Sigmoid colon (tissue), 4 donors: ENCODE data around the gene RB1.

Experiments
- CTCF ChIP-seq, 4 experiments: fragments of 450-650 bp in 3 of 4; fragments of 200-600 bp in 1 of 4; IDR thresholded peaks; one replicate each; pipeline ENCODE4 v1.5.1; 2016 to 2019; ENCODE audit warnings: antibody characterized with exemption in 4 of 4, mild to moderate bottlenecking in 3 of 4, moderate library complexity in 2 of 4
- EP300 ChIP-seq, 4 donors: sonication (generic); formaldehyde crosslinking; IDR thresholded peaks; one replicate each; pipeline ENCODE4 v1.6.1; 2017; ENCODE audit warnings: antibody characterized with exemption in 4 of 4
- POLR2A ChIP-seq, 2 donors: fragments of 450-650 bp; IDR thresholded peaks; one replicate each; pipeline ENCODE4 v1.6.1; 2016; ENCODE audit warnings: antibody characterized with exemption in 2 of 2, mild to moderate bottlenecking in 2 of 2, moderate library complexity in 2 of 2
- POLR2AphosphoS5 ChIP-seq, 4 donors: sonication (generic); formaldehyde crosslinking; IDR thresholded peaks; one replicate each; pipeline ENCODE4 v1.6.1; 2017; ENCODE audit warnings: antibody characterized with exemption in 4 of 4

GRCh38 chr13:48504606-48505005 is 201.1 kb downstream of the RB1 start:
- TF ChIP-seq CTCF (IDR thresholded peaks at IDR 0.05), result no peak
- no peak for TF ChIP-seq EP300 (IDR thresholded peaks at IDR 0.05)
- TF ChIP-seq POLR2A (IDR thresholded peaks at IDR 0.05), result no peak
- TF ChIP-seq POLR2AphosphoS5 (IDR thresholded peaks at IDR 0.05), result no peak
